GM12864 (cell line): ENCODE measurements around the gene TJAP1.

Source experiments
- DNase-seq: peaks from one replicate; pipeline ENCODE4 v3.0.0-alpha.2; 2011; ENCODE audit warnings: low read depth
- H3K4me3 ChIP-seq: 2 replicates; pipeline ENCODE4 v1.5.1; 2011; ENCODE audit warnings: mild to moderate bottlenecking, low read depth, low read length, control low read depth
- TF ChIP-seq, protein P1 (sequence below): IDR thresholded peaks from 2 replicates; pipeline ENCODE4 v1.5.1; 2011; ENCODE audit warnings: low read depth, mild to moderate bottlenecking, moderate library complexity, low read length, control low read depth, inconsistent platforms; ENCODE audit errors: missing control alignments

TJAP1 gene

DNA sequence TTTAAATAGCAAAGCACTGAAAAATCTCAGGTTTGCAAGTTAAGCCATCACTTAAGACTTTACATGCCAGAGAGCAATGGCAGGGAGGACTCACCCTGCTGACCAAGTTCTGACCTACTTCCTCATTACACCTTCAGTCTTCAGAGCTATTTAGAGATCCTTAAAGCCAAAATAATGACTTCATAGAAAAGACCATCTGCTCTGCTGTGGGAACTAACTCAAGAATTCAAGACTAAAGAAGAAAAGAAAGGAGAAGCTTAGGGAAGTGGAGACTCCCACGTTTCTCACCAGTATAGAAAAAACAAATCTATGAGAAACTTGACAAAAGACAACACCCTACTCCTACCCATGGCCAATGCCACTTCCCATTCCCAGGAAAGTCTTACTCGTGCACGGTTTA is 69.9 kb downstream of the TJAP1 start:
- no peak for DNase-seq
- no peak overlapping the region for H3K4me3 ChIP-seq
- TF ChIP-seq, protein P1, sequence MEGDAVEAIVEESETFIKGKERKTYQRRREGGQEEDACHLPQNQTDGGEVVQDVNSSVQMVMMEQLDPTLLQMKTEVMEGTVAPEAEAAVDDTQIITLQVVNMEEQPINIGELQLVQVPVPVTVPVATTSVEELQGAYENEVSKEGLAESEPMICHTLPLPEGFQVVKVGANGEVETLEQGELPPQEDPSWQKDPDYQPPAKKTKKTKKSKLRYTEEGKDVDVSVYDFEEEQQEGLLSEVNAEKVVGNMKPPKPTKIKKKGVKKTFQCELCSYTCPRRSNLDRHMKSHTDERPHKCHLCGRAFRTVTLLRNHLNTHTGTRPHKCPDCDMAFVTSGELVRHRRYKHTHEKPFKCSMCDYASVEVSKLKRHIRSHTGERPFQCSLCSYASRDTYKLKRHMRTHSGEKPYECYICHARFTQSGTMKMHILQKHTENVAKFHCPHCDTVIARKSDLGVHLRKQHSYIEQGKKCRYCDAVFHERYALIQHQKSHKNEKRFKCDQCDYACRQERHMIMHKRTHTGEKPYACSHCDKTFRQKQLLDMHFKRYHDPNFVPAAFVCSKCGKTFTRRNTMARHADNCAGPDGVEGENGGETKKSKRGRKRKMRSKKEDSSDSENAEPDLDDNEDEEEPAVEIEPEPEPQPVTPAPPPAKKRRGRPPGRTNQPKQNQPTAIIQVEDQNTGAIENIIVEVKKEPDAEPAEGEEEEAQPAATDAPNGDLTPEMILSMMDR, result no peak
